DOHH2 (cell line): Measurements from ENCODE around the gene IFNE.
A peak's percentile ranks its signal among the peaks of the same experiment; 100 is the strongest.

Experiments used
- H3F3A ChIP-seq: fragments of 200-600 bp; sonication (generic), shearing (Covaris generic); 2 replicates; pipeline ENCODE4 v1.6.0; 2016; ENCODE audit warnings: antibody characterized with exemption, mild to moderate bottlenecking; ENCODE audit not compliant: control insufficient read depth, insufficient read depth
- H3K27ac ChIP-seq: fragments of 200-600 bp; sonication (generic); 2 replicates; pipeline ENCODE4 v1.5.1; 2014; ENCODE audit warnings: low read depth, mild to moderate bottlenecking, low read length, moderate library complexity
- H3K27me3 ChIP-seq: fragments of 200-600 bp; sonication (generic); 2 replicates; pipeline ENCODE4 v1.6.1; 2014; ENCODE audit warnings: mild to moderate bottlenecking, low read length, mixed read lengths; ENCODE audit not compliant: control insufficient read depth
- H3K36me3 ChIP-seq: fragments of 200-600 bp; sonication (generic); 2 replicates; pipeline ENCODE4 v1.6.1; 2014; ENCODE audit warnings: mild to moderate bottlenecking, low read length, moderate library complexity, mixed read lengths; ENCODE audit not compliant: control insufficient read depth
- H3K4me1 ChIP-seq: fragments of 200-600 bp; sonication (generic); 2 replicates; pipeline ENCODE4 v1.6.1; 2014; ENCODE audit warnings: mild to moderate bottlenecking, low read length, mixed read lengths; ENCODE audit not compliant: control insufficient read depth
- H3K4me2 ChIP-seq: fragments of 200-600 bp; sonication (generic); 2 replicates; pipeline ENCODE4 v1.6.0; 2014; ENCODE audit warnings: mild to moderate bottlenecking, low read length, moderate library complexity
- H3K4me3 ChIP-seq: fragments of 200-600 bp; sonication (generic); 2 replicates; pipeline ENCODE4 v1.5.1; 2014; ENCODE audit warnings: mild to moderate bottlenecking, low read length, mixed read lengths
- H3K79me2 ChIP-seq: fragments of 200-600 bp; sonication (generic); 2 replicates; pipeline ENCODE4 v1.6.1; 2014; ENCODE audit warnings: mild to moderate bottlenecking, low read length, mixed read lengths; ENCODE audit not compliant: control insufficient read depth
- H3K9me2 ChIP-seq: fragments of 200-600 bp; sonication (generic); replicated peaks from 2 replicates; pipeline ENCODE4 v1.6.1; 2014; ENCODE audit warnings: mild to moderate bottlenecking, low read length, mixed read lengths; ENCODE audit not compliant: control insufficient read depth
- H3K9me3 ChIP-seq: fragments of 200-600 bp; sonication (generic); 2 replicates; pipeline ENCODE4 v1.6.1; 2014; ENCODE audit warnings: antibody characterized with exemption, low read length, mixed read lengths; ENCODE audit not compliant: control insufficient read depth, insufficient read depth
- H4K20me1 ChIP-seq: fragments of 200-600 bp; sonication (generic); 2 replicates; pipeline ENCODE4 v1.6.0; 2014; ENCODE audit warnings: low read depth, mild to moderate bottlenecking, antibody characterized with exemption, low read length, moderate library complexity; ENCODE audit not compliant: control insufficient read depth, insufficient read depth
- EZH2phosphoT487 ChIP-seq: fragments of 200-600 bp; sonication (generic); IDR thresholded peaks from 2 replicates; pipeline ENCODE4 v1.6.1; 2017; ENCODE audit warnings: borderline replicate concordance, mild to moderate bottlenecking, antibody characterized with exemption, low read length, moderate library complexity, mixed read lengths
- TF ChIP-seq, protein P1 (sequence below): fragments of 200-600 bp; sonication (generic); IDR thresholded peaks from one replicate; pipeline ENCODE4 v1.5.1; 2014; ENCODE audit warnings: antibody characterized with exemption, mild to moderate bottlenecking, low read depth, low read length; ENCODE audit not compliant: poor library complexity, severe bottlenecking

Gene IFNE, protein sequence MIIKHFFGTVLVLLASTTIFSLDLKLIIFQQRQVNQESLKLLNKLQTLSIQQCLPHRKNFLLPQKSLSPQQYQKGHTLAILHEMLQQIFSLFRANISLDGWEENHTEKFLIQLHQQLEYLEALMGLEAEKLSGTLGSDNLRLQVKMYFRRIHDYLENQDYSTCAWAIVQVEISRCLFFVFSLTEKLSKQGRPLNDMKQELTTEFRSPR

DNA sequence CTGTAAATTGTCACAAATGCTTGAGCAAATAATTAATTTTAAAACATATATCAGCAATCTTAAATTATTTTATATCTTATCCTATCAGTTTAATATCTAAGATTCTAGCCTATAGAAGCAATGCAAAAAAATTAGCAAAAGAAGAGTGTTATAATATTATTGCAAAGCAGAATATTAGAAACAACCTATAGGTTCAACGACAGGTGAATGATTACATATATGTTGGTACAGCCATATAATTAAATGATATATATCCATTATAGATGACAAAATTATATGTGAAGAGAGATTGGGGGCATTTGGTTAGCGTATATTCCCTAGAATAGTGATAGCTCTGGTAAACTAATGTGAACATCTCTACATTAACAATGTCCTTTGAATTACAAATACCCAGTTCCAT is at the start of gene IFNE:
Gene IFNE, minus strand, starts transcription at position 101 of the 400 bp plus-strand sequence. CDS start 619 bp downstream, outside the sequence.
- H3F3A ChIP-seq, result no peaks in the 10 kb centered on the region
- H3K4me2 ChIP-seq, result no peak within 1 kb of the TSS
- no peaks in the 10 kb centered on the region for H3K4me1 ChIP-seq
- no peak for TF ChIP-seq EZH2phosphoT487
- TF ChIP-seq, protein P1, sequence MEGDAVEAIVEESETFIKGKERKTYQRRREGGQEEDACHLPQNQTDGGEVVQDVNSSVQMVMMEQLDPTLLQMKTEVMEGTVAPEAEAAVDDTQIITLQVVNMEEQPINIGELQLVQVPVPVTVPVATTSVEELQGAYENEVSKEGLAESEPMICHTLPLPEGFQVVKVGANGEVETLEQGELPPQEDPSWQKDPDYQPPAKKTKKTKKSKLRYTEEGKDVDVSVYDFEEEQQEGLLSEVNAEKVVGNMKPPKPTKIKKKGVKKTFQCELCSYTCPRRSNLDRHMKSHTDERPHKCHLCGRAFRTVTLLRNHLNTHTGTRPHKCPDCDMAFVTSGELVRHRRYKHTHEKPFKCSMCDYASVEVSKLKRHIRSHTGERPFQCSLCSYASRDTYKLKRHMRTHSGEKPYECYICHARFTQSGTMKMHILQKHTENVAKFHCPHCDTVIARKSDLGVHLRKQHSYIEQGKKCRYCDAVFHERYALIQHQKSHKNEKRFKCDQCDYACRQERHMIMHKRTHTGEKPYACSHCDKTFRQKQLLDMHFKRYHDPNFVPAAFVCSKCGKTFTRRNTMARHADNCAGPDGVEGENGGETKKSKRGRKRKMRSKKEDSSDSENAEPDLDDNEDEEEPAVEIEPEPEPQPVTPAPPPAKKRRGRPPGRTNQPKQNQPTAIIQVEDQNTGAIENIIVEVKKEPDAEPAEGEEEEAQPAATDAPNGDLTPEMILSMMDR, result no peak
- no peak within 1 kb of the TSS for H3K27ac ChIP-seq
- no peaks in the 10 kb centered on the region for H4K20me1 ChIP-seq
- H3K27me3 ChIP-seq, result no peaks in the 10 kb centered on the region
- H3K9me2 ChIP-seq, result no peaks in the 10 kb centered on the region
- H3K9me3 ChIP-seq, result no peaks in the 10 kb centered on the region
- no peaks in the 10 kb centered on the region for H3K36me3 ChIP-seq
- H3K79me2 ChIP-seq, result no peaks in the 10 kb centered on the region
- no peak within 1 kb of the TSS for H3K4me3 ChIP-seq

DNA sequence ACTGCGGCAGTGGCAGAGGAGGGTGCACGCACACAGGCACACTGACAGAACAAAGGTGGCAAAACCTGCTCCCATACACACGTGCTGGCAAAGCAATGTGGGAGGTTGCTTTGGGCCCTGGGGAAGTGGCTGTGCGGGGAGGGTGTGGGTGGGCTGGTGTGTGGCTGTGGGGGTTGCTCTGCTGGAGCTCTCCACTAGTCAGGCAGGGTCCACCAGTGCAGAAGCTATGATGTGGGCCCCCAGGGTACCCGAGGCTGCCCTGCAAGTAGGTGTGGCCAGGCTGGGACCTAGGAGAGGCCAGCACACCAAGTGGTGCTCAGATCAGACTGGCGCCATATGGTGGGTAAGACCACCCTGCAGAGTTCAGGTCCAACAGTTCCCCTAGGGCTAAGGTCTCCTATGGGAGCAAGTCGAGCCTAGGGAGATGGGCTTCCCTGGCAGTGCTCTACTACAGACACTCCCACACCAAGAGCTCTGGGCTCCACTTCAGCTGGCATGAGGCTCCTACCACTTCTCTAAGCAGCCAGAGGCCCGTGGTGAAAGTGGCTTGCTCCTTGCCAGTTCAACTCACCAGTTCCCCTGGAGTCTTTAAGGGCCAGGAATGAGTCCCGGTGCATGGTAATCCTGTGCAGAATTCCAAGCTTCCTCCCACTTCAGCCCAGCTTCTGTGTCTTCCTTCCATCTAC is 46.2 kb upstream of the IFNE start:
- H3K79me2 ChIP-seq, result no peaks in the 10 kb centered on the region

DNA sequence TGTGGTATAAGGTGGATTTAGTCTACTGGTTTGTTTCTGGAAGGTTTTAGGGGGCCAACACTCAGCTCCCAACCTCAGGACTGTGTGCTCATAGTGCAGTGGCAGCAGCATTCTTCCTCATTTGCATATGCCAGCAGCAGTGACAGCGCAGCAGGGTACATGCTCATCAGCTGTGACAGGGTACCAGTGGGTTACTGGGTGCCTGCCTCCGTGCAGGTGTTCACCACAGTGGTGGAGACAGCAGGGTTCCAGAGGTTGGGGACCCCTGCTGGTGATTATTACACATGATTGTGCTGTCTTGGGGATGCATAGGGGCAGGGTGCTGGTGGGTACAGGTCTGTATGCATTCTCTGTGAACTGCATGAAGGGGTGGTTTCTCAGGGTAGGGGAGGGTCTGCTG is 45.5 kb upstream of the IFNE start:
- Histone ChIP-seq H4K20me1 (no peaks in the 10 kb centered on the region), H3K4me2 (no peak overlapping the region), H3K79me2 (no peaks in the 10 kb centered on the region), H3K27ac (no peak overlapping the region), H3F3A (no peaks in the 10 kb centered on the region), H3K9me3 (no peaks in the 10 kb centered on the region), H3K9me2 (no peaks in the 10 kb centered on the region), H3K4me1 (no peaks in the 10 kb centered on the region), H3K27me3 (no peaks in the 10 kb centered on the region), H3K4me3 (no peak overlapping the region), H3K36me3 (no peaks in the 10 kb centered on the region)
- no peak for TF ChIP-seq EZH2phosphoT487
- TF ChIP-seq, protein P1, result peak; percentile 21

More for the DNA sequence above, 46.2 kb upstream of the IFNE start:
- Histone ChIP-seq H3K4me3 (no peak overlapping the region), H3K27me3 (no peaks in the 10 kb centered on the region), H3K27ac (no peak overlapping the region), H3K36me3 (no peaks in the 10 kb centered on the region), H3K4me1 (no peaks in the 10 kb centered on the region), H3K9me3 (no peaks in the 10 kb centered on the region), H3K9me2 (no peaks in the 10 kb centered on the region), H3K4me2 (no peak overlapping the region), H3F3A (no peaks in the 10 kb centered on the region), H4K20me1 (no peaks in the 10 kb centered on the region)
- TF ChIP-seq EZH2phosphoT487, result no peak
- TF ChIP-seq, protein P1, result no peak
